ENCODE data around the gene CHST8. TPM values are rescaled to one million over a fixed set of nuclear protein-coding genes. Genes with fewer than 3 reads are reported as not detected.

The CHST8 gene
- total and polyA plus RNA-seq, 2 experiments from 2014 or later: 9.3 to 38.2 TPM

- Histone ChIP-seq H3K27me3 (ENCODE audit: insufficient read depth) (no peaks in the 10 kb centered on the region), H3K4me2 (no peak overlapping the region), H3K36me3 (ENCODE audit: insufficient read depth) (no peaks in the 10 kb centered on the region), H2AFZ (no peak overlapping the region), H4K20me1 (replicated peaks; ENCODE audit: insufficient read depth) (no peaks in the 10 kb centered on the region; the same call in 1 of the 2 replicates), H3K4me3 (no peak overlapping the region), H3K9me2 (ENCODE audit: insufficient read depth) (0 out of 2 replicates have a peak, but pooled peaks cover 3% of the 10 kb centered on the region), H3K27ac (ENCODE audit: low read depth) (no peak overlapping the region), H3F3A (replicated peaks; ENCODE audit: low read depth) (peaks cover 7% of the 10 kb centered on the region; the same call in 1 of the 2 replicates), H3K79me2 (replicated peaks; ENCODE audit: insufficient read depth) (peaks cover 40% of the 10 kb centered on the region), H3K4me1 (ENCODE audit: insufficient read depth) (peaks cover 47% of the 10 kb centered on the region)
- H3K36me3 Mint-ChIP-seq (ENCODE audit: low read depth): peaks cover 4% of the 10 kb centered on the region; the same call in 2 of the 3 replicates
- TF ChIP-seq JUNB (IDR thresholded peaks at IDR 0.05; ENCODE audit: unreplicated experiment): no peak
- no peak for TF ChIP-seq REST (IDR thresholded peaks at IDR 0.05; ENCODE audit: unreplicated experiment)
- TF ChIP-seq, protein P1, sequence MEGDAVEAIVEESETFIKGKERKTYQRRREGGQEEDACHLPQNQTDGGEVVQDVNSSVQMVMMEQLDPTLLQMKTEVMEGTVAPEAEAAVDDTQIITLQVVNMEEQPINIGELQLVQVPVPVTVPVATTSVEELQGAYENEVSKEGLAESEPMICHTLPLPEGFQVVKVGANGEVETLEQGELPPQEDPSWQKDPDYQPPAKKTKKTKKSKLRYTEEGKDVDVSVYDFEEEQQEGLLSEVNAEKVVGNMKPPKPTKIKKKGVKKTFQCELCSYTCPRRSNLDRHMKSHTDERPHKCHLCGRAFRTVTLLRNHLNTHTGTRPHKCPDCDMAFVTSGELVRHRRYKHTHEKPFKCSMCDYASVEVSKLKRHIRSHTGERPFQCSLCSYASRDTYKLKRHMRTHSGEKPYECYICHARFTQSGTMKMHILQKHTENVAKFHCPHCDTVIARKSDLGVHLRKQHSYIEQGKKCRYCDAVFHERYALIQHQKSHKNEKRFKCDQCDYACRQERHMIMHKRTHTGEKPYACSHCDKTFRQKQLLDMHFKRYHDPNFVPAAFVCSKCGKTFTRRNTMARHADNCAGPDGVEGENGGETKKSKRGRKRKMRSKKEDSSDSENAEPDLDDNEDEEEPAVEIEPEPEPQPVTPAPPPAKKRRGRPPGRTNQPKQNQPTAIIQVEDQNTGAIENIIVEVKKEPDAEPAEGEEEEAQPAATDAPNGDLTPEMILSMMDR (conservative IDR thresholded peaks at IDR 0.05; ENCODE audit: low read depth in 2 of 2): no peak
- no peak for TF ChIP-seq ZNF114 (CRISPR knock-in tag; IDR thresholded peaks at IDR 0.05)
- no peak for TF ChIP-seq POLR2AphosphoS5 (IDR thresholded peaks at IDR 0.05; ENCODE audit: low read depth)
- TF ChIP-seq, protein P2, sequence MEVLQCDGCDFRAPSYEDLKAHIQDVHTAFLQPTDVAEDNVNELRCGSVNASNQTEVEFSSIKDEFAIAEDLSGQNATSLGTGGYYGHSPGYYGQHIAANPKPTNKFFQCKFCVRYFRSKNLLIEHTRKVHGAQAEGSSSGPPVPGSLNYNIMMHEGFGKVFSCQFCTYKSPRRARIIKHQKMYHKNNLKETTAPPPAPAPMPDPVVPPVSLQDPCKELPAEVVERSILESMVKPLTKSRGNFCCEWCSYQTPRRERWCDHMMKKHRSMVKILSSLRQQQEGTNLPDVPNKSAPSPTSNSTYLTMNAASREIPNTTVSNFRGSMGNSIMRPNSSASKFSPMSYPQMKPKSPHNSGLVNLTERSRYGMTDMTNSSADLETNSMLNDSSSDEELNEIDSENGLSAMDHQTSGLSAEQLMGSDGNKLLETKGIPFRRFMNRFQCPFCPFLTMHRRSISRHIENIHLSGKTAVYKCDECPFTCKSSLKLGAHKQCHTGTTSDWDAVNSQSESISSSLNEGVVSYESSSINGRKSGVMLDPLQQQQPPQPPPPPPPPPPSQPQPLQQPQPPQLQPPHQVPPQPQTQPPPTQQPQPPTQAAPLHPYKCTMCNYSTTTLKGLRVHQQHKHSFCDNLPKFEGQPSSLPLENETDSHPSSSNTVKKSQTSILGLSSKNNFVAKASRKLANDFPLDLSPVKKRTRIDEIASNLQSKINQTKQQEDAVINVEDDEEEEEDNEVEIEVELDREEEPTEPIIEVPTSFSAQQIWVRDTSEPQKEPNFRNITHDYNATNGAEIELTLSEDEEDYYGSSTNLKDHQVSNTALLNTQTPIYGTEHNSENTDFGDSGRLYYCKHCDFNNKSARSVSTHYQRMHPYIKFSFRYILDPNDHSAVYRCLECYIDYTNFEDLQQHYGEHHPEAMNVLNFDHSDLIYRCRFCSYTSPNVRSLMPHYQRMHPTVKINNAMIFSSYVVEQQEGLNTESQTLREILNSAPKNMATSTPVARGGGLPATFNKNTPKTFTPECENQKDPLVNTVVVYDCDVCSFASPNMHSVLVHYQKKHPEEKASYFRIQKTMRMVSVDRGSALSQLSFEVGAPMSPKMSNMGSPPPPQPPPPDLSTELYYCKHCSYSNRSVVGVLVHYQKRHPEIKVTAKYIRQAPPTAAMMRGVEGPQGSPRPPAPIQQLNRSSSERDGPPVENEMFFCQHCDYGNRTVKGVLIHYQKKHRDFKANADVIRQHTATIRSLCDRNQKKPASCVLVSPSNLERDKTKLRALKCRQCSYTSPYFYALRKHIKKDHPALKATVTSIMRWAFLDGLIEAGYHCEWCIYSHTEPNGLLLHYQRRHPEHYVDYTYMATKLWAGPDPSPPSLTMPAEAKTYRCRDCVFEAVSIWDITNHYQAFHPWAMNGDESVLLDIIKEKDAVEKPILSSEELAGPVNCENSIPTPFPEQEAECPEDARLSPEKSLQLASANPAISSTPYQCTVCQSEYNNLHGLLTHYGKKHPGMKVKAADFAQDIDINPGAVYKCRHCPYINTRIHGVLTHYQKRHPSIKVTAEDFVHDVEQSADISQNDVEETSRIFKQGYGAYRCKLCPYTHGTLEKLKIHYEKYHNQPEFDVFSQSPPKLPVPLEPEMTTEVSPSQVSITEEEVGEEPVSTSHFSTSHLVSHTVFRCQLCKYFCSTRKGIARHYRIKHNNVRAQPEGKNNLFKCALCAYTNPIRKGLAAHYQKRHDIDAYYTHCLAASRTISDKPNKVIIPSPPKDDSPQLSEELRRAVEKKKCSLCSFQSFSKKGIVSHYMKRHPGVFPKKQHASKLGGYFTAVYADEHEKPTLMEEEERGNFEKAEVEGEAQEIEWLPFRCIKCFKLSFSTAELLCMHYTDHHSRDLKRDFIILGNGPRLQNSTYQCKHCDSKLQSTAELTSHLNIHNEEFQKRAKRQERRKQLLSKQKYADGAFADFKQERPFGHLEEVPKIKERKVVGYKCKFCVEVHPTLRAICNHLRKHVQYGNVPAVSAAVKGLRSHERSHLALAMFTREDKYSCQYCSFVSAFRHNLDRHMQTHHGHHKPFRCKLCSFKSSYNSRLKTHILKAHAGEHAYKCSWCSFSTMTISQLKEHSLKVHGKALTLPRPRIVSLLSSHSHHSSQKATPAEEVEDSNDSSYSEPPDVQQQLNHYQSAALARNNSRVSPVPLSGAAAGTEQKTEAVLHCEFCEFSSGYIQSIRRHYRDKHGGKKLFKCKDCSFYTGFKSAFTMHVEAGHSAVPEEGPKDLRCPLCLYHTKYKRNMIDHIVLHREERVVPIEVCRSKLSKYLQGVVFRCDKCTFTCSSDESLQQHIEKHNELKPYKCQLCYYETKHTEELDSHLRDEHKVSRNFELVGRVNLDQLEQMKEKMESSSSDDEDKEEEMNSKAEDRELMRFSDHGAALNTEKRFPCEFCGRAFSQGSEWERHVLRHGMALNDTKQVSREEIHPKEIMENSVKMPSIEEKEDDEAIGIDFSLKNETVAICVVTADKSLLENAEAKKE (CRISPR knock-in tag; IDR thresholded peaks at IDR 0.05): no peak
- no peak for TF ChIP-seq ZNF331 (CRISPR knock-in tag; IDR thresholded peaks at IDR 0.05; ENCODE audit: low read depth)
- TF ChIP-seq EZH2 (IDR thresholded peaks at IDR 0.05; ENCODE audit: low read depth, unreplicated experiment): no peak
- no peak for TF ChIP-seq NANOG (IDR thresholded peaks at IDR 0.05; ENCODE audit: borderline replicate concordance)
- no peak for TF ChIP-seq STAT1 (IDR thresholded peaks at IDR 0.05; ENCODE audit: unreplicated experiment)
- H3K4me3 Mint-ChIP-seq: no peak overlapping the region
- ATAC-seq: no peak
- no peak overlapping the region; the same call in 1 of the 2 replicates for H3K27ac Mint-ChIP-seq
- H3K27me3 Mint-ChIP-seq (ENCODE audit: insufficient read depth, low read depth, poor library complexity): peaks cover 5% of the 10 kb centered on the region
- DNase-seq (ENCODE audit: low spot score): no peak
- peaks cover 53% of the 10 kb centered on the region for H3K4me1 Mint-ChIP-seq
- H3K9me3 Mint-ChIP-seq: no peaks in the 10 kb centered on the region; the same call in 2 of the 3 replicates
Measured at GRCh38 chr19:33634361-33635091, 12.8 kb downstream of the CHST8 start.

All from GM23338 (cell line).